IMR-90 (cell line): ENCODE results near the gene MACC1.

ENCODE experiments used
- CEBPB ChIP-seq: IDR thresholded peaks from 2 replicates; pipeline ENCODE4 v1.6.1; 2012; ENCODE audit warnings: low read depth, low read length, improper control_type of control experiment
- CTCF ChIP-seq: conservative IDR thresholded peaks from 2 replicates; pipeline ENCODE4 v1.5.1; 2012; ENCODE audit warnings: mild to moderate bottlenecking, low read depth, low read length, improper control_type of control experiment
- FOS ChIP-seq: fragments of 150-350 bp; IDR thresholded peaks from 2 replicates; pipeline ENCODE4 v1.6.1; 2016; ENCODE audit warnings: low read depth, low read length
- MAFK ChIP-seq: IDR thresholded peaks from 2 replicates; pipeline ENCODE4 v1.6.1; 2012; ENCODE audit warnings: low read depth, low read length, improper control_type of control experiment
- MAZ ChIP-seq: IDR thresholded peaks from 2 replicates; pipeline ENCODE4 v1.6.1; 2012; ENCODE audit warnings: low read depth, mild to moderate bottlenecking, low read length, improper control_type of control experiment, moderate library complexity, borderline replicate concordance
- MXI1 ChIP-seq: IDR thresholded peaks from 2 replicates; pipeline ENCODE4 v1.6.1; 2012; ENCODE audit warnings: low read depth, mild to moderate bottlenecking, low read length, moderate library complexity, borderline replicate concordance
- NFE2L2 ChIP-seq: fragments of 150-350 bp; IDR thresholded peaks from 2 replicates; pipeline ENCODE4 v1.6.1; 2016; ENCODE audit warnings: low read depth, mild to moderate bottlenecking, low read length
- POLR2A ChIP-seq: IDR thresholded peaks from 2 replicates; pipeline ENCODE4 v1.6.1; 2012; ENCODE audit warnings: mild to moderate bottlenecking, low read depth, low read length
- RAD21 ChIP-seq: IDR thresholded peaks from 2 replicates; pipeline ENCODE4 v1.6.1; 2012; ENCODE audit warnings: low read length, improper control_type of control experiment
- RCOR1 ChIP-seq: IDR thresholded peaks from 2 replicates; pipeline ENCODE4 v1.6.1; 2012; ENCODE audit warnings: mild to moderate bottlenecking, low read length, improper control_type of control experiment; ENCODE audit not compliant: insufficient replicate concordance
- TF ChIP-seq, protein P1 (sequence below): fragments of 150-350 bp; IDR thresholded peaks from 2 replicates; pipeline ENCODE4 v1.6.1; 2016; ENCODE audit warnings: low read depth, mild to moderate bottlenecking, low read length, moderate library complexity, borderline replicate concordance

GRCh38 chr7:20219446-20220292 lies 2.5 kb upstream of the MACC1 start:
- TF ChIP-seq RAD21 = no peak
- peak; percentile 53; the same call in 1 of the 2 replicates for TF ChIP-seq MXI1
- TF ChIP-seq POLR2A = no peak
- TF ChIP-seq NFE2L2 = no peak
- no peak for TF ChIP-seq CTCF
- peak; percentile 71 for TF ChIP-seq MAFK
- TF ChIP-seq, protein P1, sequence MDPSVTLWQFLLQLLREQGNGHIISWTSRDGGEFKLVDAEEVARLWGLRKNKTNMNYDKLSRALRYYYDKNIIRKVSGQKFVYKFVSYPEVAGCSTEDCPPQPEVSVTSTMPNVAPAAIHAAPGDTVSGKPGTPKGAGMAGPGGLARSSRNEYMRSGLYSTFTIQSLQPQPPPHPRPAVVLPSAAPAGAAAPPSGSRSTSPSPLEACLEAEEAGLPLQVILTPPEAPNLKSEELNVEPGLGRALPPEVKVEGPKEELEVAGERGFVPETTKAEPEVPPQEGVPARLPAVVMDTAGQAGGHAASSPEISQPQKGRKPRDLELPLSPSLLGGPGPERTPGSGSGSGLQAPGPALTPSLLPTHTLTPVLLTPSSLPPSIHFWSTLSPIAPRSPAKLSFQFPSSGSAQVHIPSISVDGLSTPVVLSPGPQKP = no peak
- TF ChIP-seq MAZ = 0 out of 2 replicates have a peak, but pooled peaks have one; percentile 42
- TF ChIP-seq RCOR1 = peak; percentile 67
- peak; percentile 98 for TF ChIP-seq CEBPB
- TF ChIP-seq FOS = peak; percentile 86
